Lower lobe of right lung (tissue), 2 donors: ENCODE measurements around the gene KRTAP4-8. TPM values are rescaled to one million over a fixed set of nuclear protein-coding genes. Genes with fewer than 3 reads are reported as not detected.
"Not testable (repeated sequence)": the region's sequence is repeated elsewhere in the genome, so short reads cannot be mapped to it uniquely, and the experiment has no call there.

Experiments used
- ATAC-seq, 2 donors: fragments of 200-7000 bp; cut with Tn5 transposase; one replicate each; pipeline ENCODE4 v1.9.1; 2020 to 2022; ENCODE audit warnings: mild to moderate bottlenecking in 2 of 2, moderate library complexity in 2 of 2
- DNase-seq: peaks from one replicate; pipeline ENCODE4 v3.0.0-alpha.2; 2020
- H3K27ac ChIP-seq: fragments of 200-600 bp; one replicate; pipeline ENCODE4 v1.8.0; 2022
- H3K27me3 ChIP-seq: fragments of 200-600 bp; one replicate; pipeline ENCODE4 v1.8.0; 2022; ENCODE audit warnings: low read depth
- H3K36me3 ChIP-seq: fragments of 200-600 bp; one replicate; pipeline ENCODE4 v1.8.0; 2022; ENCODE audit warnings: mild to moderate bottlenecking
- H3K4me1 ChIP-seq: fragments of 200-600 bp; one replicate; pipeline ENCODE4 v1.8.0; 2022
- H3K4me3 ChIP-seq: fragments of 200-600 bp; one replicate; pipeline ENCODE4 v1.8.0; 2022; ENCODE audit warnings: mild to moderate bottlenecking
- H3K9me3 ChIP-seq: fragments of 200-600 bp; one replicate; pipeline ENCODE4 v1.8.0; 2022
- intact Hi-C: fragments of 100-400 bp; cut with DNase I; formaldehyde crosslinking; loops from one replicate; pipeline ENCODE4 v1.11.0; 2022
- total RNA-seq: library from RNA; stranded (reverse); fragmentation: NEBNext Ultra II Directional; extraction: Animal tissue kit (Norgen Biotek cat#: 25700); gene quantifications from one replicate; pipeline ENCODE4 v1.2.1, GENCODE V29; 2021
- TF ChIP-seq, protein P1 (sequence below): fragments of 200-600 bp; IDR thresholded peaks from one replicate; pipeline ENCODE4 v1.8.0; 2022; ENCODE audit warnings: antibody characterized with exemption, mild to moderate bottlenecking
- donor health status: DM: no; HTN: yes; CAD: no; lungs with severe emphysema.

KRTAP4-8 gene
- total RNA-seq, 1 donor from 2014 or later, result not detected

DNA sequence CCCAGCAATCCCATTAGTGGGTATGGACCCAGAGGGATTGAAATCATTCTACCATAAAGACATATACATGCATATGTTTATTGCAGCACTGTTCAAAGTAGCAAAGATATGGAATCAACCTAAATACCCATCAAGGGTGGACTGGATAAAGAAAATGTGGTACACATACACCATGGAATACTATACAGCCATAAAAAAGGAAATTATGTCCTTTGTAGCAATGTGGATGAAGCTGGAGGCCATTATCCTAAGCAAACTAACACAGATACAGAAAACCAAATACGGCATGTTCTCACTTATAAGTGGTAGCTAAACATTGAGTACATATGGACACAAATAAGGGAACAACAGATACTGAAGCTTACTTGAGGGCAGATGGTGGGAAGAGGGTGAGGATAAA, 40.4 kb downstream of the KRTAP4-8 start:
- H3K4me3 ChIP-seq, result no peak overlapping the region
- H3K27ac ChIP-seq, result no peak overlapping the region
- no peaks in the 10 kb centered on the region for H3K4me1 ChIP-seq
- DNase-seq, result no peak
- intact Hi-C loops, result no loop called here
- peaks cover 28% of the 10 kb centered on the region for H3K27me3 ChIP-seq
- no peaks in the 10 kb centered on the region for H3K36me3 ChIP-seq
- no peaks in the 10 kb centered on the region for H3K9me3 ChIP-seq
- TF ChIP-seq, protein P1, sequence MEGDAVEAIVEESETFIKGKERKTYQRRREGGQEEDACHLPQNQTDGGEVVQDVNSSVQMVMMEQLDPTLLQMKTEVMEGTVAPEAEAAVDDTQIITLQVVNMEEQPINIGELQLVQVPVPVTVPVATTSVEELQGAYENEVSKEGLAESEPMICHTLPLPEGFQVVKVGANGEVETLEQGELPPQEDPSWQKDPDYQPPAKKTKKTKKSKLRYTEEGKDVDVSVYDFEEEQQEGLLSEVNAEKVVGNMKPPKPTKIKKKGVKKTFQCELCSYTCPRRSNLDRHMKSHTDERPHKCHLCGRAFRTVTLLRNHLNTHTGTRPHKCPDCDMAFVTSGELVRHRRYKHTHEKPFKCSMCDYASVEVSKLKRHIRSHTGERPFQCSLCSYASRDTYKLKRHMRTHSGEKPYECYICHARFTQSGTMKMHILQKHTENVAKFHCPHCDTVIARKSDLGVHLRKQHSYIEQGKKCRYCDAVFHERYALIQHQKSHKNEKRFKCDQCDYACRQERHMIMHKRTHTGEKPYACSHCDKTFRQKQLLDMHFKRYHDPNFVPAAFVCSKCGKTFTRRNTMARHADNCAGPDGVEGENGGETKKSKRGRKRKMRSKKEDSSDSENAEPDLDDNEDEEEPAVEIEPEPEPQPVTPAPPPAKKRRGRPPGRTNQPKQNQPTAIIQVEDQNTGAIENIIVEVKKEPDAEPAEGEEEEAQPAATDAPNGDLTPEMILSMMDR, result no peak
- no peak for ATAC-seq

DNA sequence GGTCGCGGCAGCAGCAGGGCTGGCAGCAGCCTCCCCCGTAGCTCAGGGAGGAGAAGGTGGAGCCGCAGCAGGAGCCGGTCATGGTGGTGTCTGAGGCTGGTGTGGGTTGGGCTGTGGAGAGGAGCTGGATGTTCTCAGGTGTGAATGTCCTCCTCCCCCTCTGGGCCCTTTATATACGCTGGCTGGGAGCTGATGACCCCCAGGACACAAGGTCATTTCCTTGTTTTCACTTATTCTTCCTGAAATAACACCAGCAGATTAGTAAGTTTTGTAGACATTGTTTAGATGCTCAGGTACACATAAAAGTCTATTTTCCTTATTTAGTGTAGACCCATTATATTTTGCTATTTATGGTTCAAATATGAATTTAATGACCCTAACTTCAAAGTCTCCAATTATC, 42.8 kb downstream of the KRTAP4-8 start, which contains the start of gene KRTAP2-2:
Gene KRTAP2-2 (minus strand): TSS at position 101 of the 400 bp plus-strand sequence. CDS start 19 bp downstream, at position 82.
- not testable (repeated sequence) for DNase-seq, ATAC-seq
- H3K27me3 ChIP-seq, result peaks cover 13% of the 10 kb centered on the region

DNA sequence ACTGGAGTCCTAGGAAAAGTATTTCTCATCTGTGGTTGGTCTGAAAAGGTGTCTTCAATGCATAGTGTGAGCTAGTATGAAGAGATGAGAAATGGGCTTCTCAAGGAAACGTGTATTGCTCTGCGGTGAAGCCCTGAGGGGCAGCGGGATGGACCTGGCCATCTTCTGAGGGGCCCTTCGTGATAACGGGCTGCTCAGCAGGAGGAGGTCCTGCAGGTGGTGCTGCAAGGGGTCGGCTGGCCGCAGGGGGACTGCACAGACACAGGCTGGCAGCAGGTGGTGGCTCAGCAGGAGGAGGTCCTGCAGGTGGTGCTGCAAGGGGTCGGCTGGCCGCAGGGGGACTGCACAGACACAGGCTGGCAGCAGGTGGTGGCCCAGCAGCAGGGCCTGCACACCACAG, 43.4 kb downstream of the KRTAP4-8 start:
- intact Hi-C loops, H3K36me3 ChIP-seq, H3K9me3 ChIP-seq, DNase-seq, ATAC-seq, H3K4me1 ChIP-seq, H3K4me3 ChIP-seq, H3K27ac ChIP-seq: not testable (repeated sequence)
- H3K27me3 ChIP-seq, result peaks cover 12% of the 10 kb centered on the region

More for the DNA sequence above, 42.8 kb downstream of the KRTAP4-8 start, which contains the start of gene KRTAP2-2:
- H3K36me3 ChIP-seq, H3K27ac ChIP-seq, H3K9me3 ChIP-seq, H3K4me1 ChIP-seq, H3K4me3 ChIP-seq, intact Hi-C loops: not testable (repeated sequence)

DNA sequence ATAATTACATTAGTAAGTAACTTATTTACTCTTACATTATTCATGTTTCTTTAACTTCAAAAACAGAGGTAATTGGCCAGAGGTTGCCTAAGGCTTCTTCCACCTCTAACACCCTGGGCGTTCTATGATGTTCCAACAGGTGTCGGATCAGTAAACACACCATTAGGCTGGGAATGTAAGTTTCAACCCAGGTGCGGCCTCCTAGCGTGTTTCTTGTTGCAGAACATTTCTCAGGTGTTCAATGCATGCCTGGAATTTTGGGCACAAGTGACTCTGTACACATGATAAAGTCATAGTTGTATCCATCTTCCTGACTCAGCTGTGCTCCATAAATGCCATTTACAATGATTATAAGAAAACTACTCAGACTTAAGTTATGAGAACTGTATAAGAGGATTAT, 43.9 kb downstream of the KRTAP4-8 start:
- intact Hi-C loops, result no loop called here
- Histone ChIP-seq H3K27me3 (peaks cover 7% of the 10 kb centered on the region), H3K36me3 (no peaks in the 10 kb centered on the region), H3K27ac (no peak overlapping the region), H3K4me1 (no peaks in the 10 kb centered on the region), H3K4me3 (no peak overlapping the region), H3K9me3 (no peaks in the 10 kb centered on the region)
- no peak for DNase-seq
- TF ChIP-seq, protein P1, result no peak
- ATAC-seq, result peak in 1 of 2 donors; percentile 23

DNA sequence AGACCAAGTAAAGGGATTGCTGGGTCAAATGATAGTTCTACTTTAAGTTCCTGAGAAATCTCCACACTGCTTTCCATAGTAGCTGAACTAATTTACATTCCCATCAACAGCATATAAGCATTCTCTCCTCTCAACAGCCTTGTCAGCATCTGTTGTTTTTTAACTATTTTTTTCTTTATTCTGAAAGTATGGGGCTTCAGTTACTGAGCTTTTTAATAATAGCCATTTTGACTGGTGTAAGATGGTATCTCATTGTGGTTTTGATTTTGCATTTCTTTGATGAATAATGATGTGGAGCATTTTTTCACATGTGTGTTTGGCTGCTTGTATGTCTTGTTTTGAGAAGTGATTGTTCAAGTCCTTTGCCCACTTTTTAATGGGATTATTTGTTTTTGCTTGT, 45.4 kb downstream of the KRTAP4-8 start:
- TF ChIP-seq, protein P1, result no peak
- ATAC-seq, result no peak

DNA sequence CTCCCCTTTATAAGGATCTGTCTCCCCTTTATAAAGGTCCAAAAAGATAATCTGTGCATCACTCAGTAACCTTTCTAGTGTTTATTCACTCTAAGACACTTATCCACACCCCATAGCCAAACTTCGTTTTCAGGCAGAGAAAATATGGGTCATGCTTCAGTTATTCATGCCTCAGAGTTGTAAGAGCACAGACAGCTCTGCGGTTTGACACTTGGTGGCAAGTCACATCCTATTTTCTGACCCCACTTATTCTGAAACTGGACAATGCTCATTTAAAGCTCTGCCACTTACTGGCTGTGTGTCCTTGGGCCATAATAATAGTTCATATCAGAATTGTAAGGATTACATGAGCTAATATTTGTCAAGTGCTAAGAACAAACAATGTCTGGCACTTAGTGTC, 48.8 kb downstream of the KRTAP4-8 start:
- intact Hi-C loops, result no loop called here
- Histone ChIP-seq H3K36me3 (no peaks in the 10 kb centered on the region), H3K27me3 (peaks cover 19% of the 10 kb centered on the region), H3K4me1 (no peaks in the 10 kb centered on the region), H3K4me3 (no peak overlapping the region), H3K9me3 (no peaks in the 10 kb centered on the region), H3K27ac (no peak overlapping the region)
- no peak for DNase-seq
- TF ChIP-seq, protein P1, result no peak
- no peak for ATAC-seq

More for the DNA sequence above, 45.4 kb downstream of the KRTAP4-8 start:
- Histone ChIP-seq H3K36me3 (no peaks in the 10 kb centered on the region), H3K27ac (no peak overlapping the region), H3K4me3 (no peak overlapping the region), H3K27me3 (peaks cover 13% of the 10 kb centered on the region), H3K9me3 (no peaks in the 10 kb centered on the region), H3K4me1 (no peaks in the 10 kb centered on the region)
- intact Hi-C loops, result no loop called here
- no peak for DNase-seq

DNA sequence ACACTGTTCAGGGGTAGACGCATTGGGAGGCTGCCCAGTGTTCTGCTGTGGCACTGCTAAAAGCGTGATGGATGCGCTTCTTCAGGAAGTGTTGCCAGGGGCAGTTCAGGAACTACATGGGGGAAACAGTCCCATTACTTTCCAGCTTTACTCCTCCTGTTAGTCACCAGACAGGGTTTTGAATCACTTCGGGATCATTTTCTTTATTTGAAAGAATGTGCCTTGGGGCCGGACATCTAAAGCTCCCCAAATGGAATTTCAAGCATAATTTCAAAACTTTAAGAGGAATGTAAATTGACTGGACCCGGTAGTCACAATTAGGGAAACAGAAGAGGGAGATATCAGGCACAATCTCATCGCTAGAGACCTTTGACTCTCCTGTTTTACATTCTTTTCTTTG, 49.5 kb downstream of the KRTAP4-8 start:
- no peaks in the 10 kb centered on the region for H3K4me1 ChIP-seq
- H3K4me3 ChIP-seq, result no peak overlapping the region
- intact Hi-C loops, result no loop called here
- DNase-seq (no peak), ATAC-seq (no peak)
- TF ChIP-seq, protein P1, result no peak
- H3K27me3 ChIP-seq, result peaks cover 19% of the 10 kb centered on the region
- H3K9me3 ChIP-seq, result no peaks in the 10 kb centered on the region
- H3K36me3 ChIP-seq, result no peaks in the 10 kb centered on the region
- H3K27ac ChIP-seq, result no peak overlapping the region
